ENCODE measurements around the gene SHPK. TPM values are rescaled to one million over a fixed set of nuclear protein-coding genes. Genes with fewer than 3 reads are reported as not detected.

The SHPK gene
- total and polyA plus RNA-seq, 10 donors, result 2.3 to 13.6 (median 10.2) TPM

- Histone ChIP-seq H3K9me3 (no peaks in the 10 kb centered on the region), H3K27me3 (replicated peaks in 1 of 7) (no peaks in the 10 kb centered on the region), H3K4me1 (peaks cover 0 to 4% (median 0%) of the 10 kb centered on the region in 6 donors), H3K4me3 (no peak overlapping the region), H3K27ac (no peak overlapping the region), H3K36me3 (peaks cover 0 to 72% (median 15%) of the 10 kb centered on the region in 6 donors)
- DNase-seq, result no peak
- TF ChIP-seq POLR2A (IDR thresholded peaks at IDR 0.05) (no peak), POLR2AphosphoS5 (IDR thresholded peaks at IDR 0.05) (no peak), CTCF (IDR thresholded peaks at IDR 0.05 in 8 of 11, conservative IDR thresholded peaks at IDR 0.05 in 3 of 11) (no peak)
- WGBS, 5 donors, result 91 to 99% (median 93%) methylated on average over 5 of the region's 5 CpGs
- intact Hi-C loops (cut with DNase I; ENCODE audit: low total_unique reads), result no loop called here
Measured at GRCh38 chr17:3593384-3593783, 42.7 kb downstream of the SHPK start.

- peaks cover 0 to 74% (median 21%) of the 10 kb centered on the region in 6 donors for H3K36me3 ChIP-seq
- intact Hi-C loops (cut with DNase I; ENCODE audit: low total_unique reads), result no loop called here
- 86 to 95% (median 92%) methylated on average over 7 to 15 of the region's 15 CpGs for WGBS, 5 donors
- no peak for DNase-seq
- TF ChIP-seq POLR2AphosphoS5 (IDR thresholded peaks at IDR 0.05) (no peak), POLR2A (IDR thresholded peaks at IDR 0.05) (no peak), CTCF (IDR thresholded peaks at IDR 0.05 in 8 of 11, conservative IDR thresholded peaks at IDR 0.05 in 3 of 11) (no peak)
- no peak overlapping the region for H3K27ac ChIP-seq
- no peak overlapping the region for H3K4me3 ChIP-seq
- no peaks in the 10 kb centered on the region for H3K27me3 ChIP-seq (replicated peaks in 1 of 7)
- peaks cover 0 to 4% (median 0%) of the 10 kb centered on the region in 6 donors for H3K4me1 ChIP-seq
- H3K9me3 ChIP-seq, result no peaks in the 10 kb centered on the region
Measured at GRCh38 chr17:3592216-3592860, 43.7 kb downstream of the SHPK start.

GRCh38 chr17:3590768-3591167 is 45.3 kb downstream of the SHPK start:
- 94 to 97% (median 95%) methylated on average over 11 to 15 of the region's 15 CpGs for WGBS, 5 donors
- H3K4me3 ChIP-seq, result no peak overlapping the region
- no peaks in the 10 kb centered on the region for H3K9me3 ChIP-seq
- H3K27me3 ChIP-seq (replicated peaks in 1 of 7), result no peaks in the 10 kb centered on the region
- TF ChIP-seq POLR2A (IDR thresholded peaks at IDR 0.05), result no peak
- TF ChIP-seq CTCF (IDR thresholded peaks at IDR 0.05 in 8 of 11, conservative IDR thresholded peaks at IDR 0.05 in 3 of 11), result no peak
- TF ChIP-seq POLR2AphosphoS5 (IDR thresholded peaks at IDR 0.05), result peak in 1 of 3 donors; percentile 19
- DNase-seq, result no peak
- no peak overlapping the region for H3K27ac ChIP-seq
- peaks cover 0 to 4% (median 0%) of the 10 kb centered on the region in 6 donors for H3K4me1 ChIP-seq
- H3K36me3 ChIP-seq, result peaks cover 0 to 78% (median 25%) of the 10 kb centered on the region in 6 donors
- intact Hi-C loops (cut with DNase I; ENCODE audit: low total_unique reads), result no loop called here

- Histone ChIP-seq H3K4me1 (peaks cover 0 to 4% (median 0%) of the 10 kb centered on the region in 6 donors), H3K36me3 (peaks cover 0 to 78% (median 28%) of the 10 kb centered on the region in 6 donors), H3K27me3 (replicated peaks in 1 of 7) (no peaks in the 10 kb centered on the region), H3K27ac (no peak overlapping the region), H3K4me3 (no peak overlapping the region), H3K9me3 (no peaks in the 10 kb centered on the region)
- intact Hi-C loops (cut with DNase I; ENCODE audit: low total_unique reads), result no loop called here
- 56 to 84% (median 80%) methylated on average over 9 to 15 of the region's 15 CpGs for WGBS, 5 donors
- no peak for TF ChIP-seq CTCF (IDR thresholded peaks at IDR 0.05 in 8 of 11, conservative IDR thresholded peaks at IDR 0.05 in 3 of 11)
- no peak for TF ChIP-seq POLR2A (IDR thresholded peaks at IDR 0.05)
- no peak for TF ChIP-seq POLR2AphosphoS5 (IDR thresholded peaks at IDR 0.05)
- DNase-seq, result no peak
Measured at GRCh38 chr17:3590231-3590630, 45.8 kb downstream of the SHPK start.
